Left renal cortex interstitium (tissue), 4 donors: ENCODE data around the gene ZNF587. TPM values are rescaled to one million over a fixed set of nuclear protein-coding genes. Genes with fewer than 3 reads are reported as not detected.
"Not testable (repeated sequence)": the region's sequence is repeated elsewhere in the genome, so short reads cannot be mapped to it uniquely, and the experiment has no call there.

ENCODE experiments used
- DNase-seq, 4 donors: peaks; one replicate each; pipeline ENCODE4 v3.0.0-alpha.2; 2013; ENCODE audit warnings: low read depth in 4 of 4, low spot score in 2 of 4, missing footprints in 1 of 4
- polyA plus RNA-seq, 4 donors: library from polyadenylated mRNA; unstranded; fragments of 120-200 nt; gene quantifications; one replicate each; pipeline ENCODE4 v1.2.1, GENCODE V29; 2013; ENCODE audit not compliant: insufficient read length in 4 of 4

ZNF587 gene
- polyA plus RNA-seq, 4 donors, result 16.6 to 47.1 (median 30.6) TPM

- not testable (repeated sequence) for DNase-seq
These were observed 28.6 kb upstream of the ZNF587 start for GRCh38 chr19:57821095-57821494.

- DNase-seq, result not testable (repeated sequence)
These were observed 28.2 kb upstream of the ZNF587 start for GRCh38 chr19:57821501-57821900.

GRCh38 chr19:57823155-57823554, 26.5 kb upstream of the ZNF587 start:
- DNase-seq, result not testable (repeated sequence)

GRCh38 chr19:57823608-57824007, 26.1 kb upstream of the ZNF587 start:
- not testable (repeated sequence) for DNase-seq

GRCh38 chr19:57825511-57825910, 24.1 kb upstream of the ZNF587 start:
- DNase-seq, result no peak

GRCh38 chr19:57829316-57829715, 20.3 kb upstream of the ZNF587 start:
- DNase-seq, result no peak

GRCh38 chr19:57830071-57830602, 19.5 kb upstream of the ZNF587 start, which contains the start of gene ZNF587B:
Gene ZNF587B, plus strand, starts transcription at chr19:57830299. Its CDS starts 230 bp downstream, at chr19:57830529.
- peak in 2 of 4 donors; percentile 59 to 69 for DNase-seq

- not testable (repeated sequence) for DNase-seq
These were observed 12.7 kb upstream of the ZNF587 start for GRCh38 chr19:57836991-57837390.

GRCh38 chr19:57838622-57839191, 11.0 kb upstream of the ZNF587 start:
- not testable (repeated sequence) for DNase-seq

- no peak for DNase-seq
These were observed 8.4 kb upstream of the ZNF587 start for GRCh38 chr19:57841122-57841763.

GRCh38 chr19:57847164-57847563, 2.5 kb upstream of the ZNF587 start:
- DNase-seq, result not testable (repeated sequence)

- not testable (repeated sequence) for DNase-seq
These were observed 445 bp upstream of the ZNF587 start for GRCh38 chr19:57849162-57849665.

GRCh38 chr19:57850553-57851017, 926 bp downstream of the ZNF587 start:
- DNase-seq, result peak in 1 of 4 donors; percentile 25

GRCh38 chr19:57851812-57852603, 2.3 kb downstream of the ZNF587 start:
- not testable (repeated sequence) for DNase-seq

- DNase-seq, result not testable (repeated sequence)
These were observed 4.5 kb downstream of the ZNF587 start for GRCh38 chr19:57854117-57854516.

- not testable (repeated sequence) for DNase-seq
These were observed 12.7 kb downstream of the ZNF587 start for GRCh38 chr19:57862351-57862750.

- no peak for DNase-seq
These were observed 18.3 kb downstream of the ZNF587 start for GRCh38 chr19:57867868-57868492.

- DNase-seq, result not testable (repeated sequence)
These were observed 20.0 kb downstream of the ZNF587 start for GRCh38 chr19:57869655-57870054.

GRCh38 chr19:57870225-57870624, 20.6 kb downstream of the ZNF587 start:
- no peak for DNase-seq

- no peak for DNase-seq
These were observed 22.8 kb downstream of the ZNF587 start for GRCh38 chr19:57872450-57872849.
